NB4 (cell line): ENCODE measurements around the gene BICD1.

ENCODE experiments used
- CTCF ChIP-seq: IDR thresholded peaks from one replicate; pipeline ENCODE4 v1.5.1; 2012; ENCODE audit warnings: low read depth, low read length
- MYC ChIP-seq: IDR thresholded peaks from 2 replicates; pipeline ENCODE4 v1.6.1; 2011; ENCODE audit warnings: low read depth, low read length
- POLR2A ChIP-seq: IDR thresholded peaks from 2 replicates; pipeline ENCODE4 v1.6.1; 2011; ENCODE audit warnings: mild to moderate bottlenecking; ENCODE audit not compliant: insufficient read length; ENCODE audit errors: extremely low read depth
- TF ChIP-seq, protein P1 (sequence below): IDR thresholded peaks from 2 replicates; pipeline ENCODE4 v1.6.1; 2011; ENCODE audit warnings: low read depth, low read length

GRCh38 chr12:32249777-32250176, 143.1 kb downstream of the BICD1 start:
- TF ChIP-seq POLR2A, result no peak
- no peak for TF ChIP-seq CTCF
- TF ChIP-seq, protein P1, sequence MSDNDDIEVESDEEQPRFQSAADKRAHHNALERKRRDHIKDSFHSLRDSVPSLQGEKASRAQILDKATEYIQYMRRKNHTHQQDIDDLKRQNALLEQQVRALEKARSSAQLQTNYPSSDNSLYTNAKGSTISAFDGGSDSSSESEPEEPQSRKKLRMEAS, result no peak
- no peak for TF ChIP-seq MYC
